Prostate gland (tissue), 2 donors: ENCODE data around the gene PCNX1. TPM values are rescaled to one million over a fixed set of nuclear protein-coding genes. Genes with fewer than 3 reads are reported as not detected.

Source experiments
- DNase-seq: peaks from one replicate; pipeline ENCODE4 v3.0.0-alpha.2; 2019; ENCODE audit warnings: low spot score
- H3K27ac ChIP-seq, 2 donors: fragments of 200-600 bp; sonication (generic); 2 replicates each; pipeline ENCODE4 v1.5.1; 2017 to 2019
- H3K27me3 ChIP-seq: fragments of 200-600 bp; sonication (generic); replicated peaks from 2 replicates; pipeline ENCODE4 v1.5.1; 2019; ENCODE audit not compliant: insufficient read depth
- H3K36me3 ChIP-seq, 2 donors: fragments of 200-600 bp; sonication (generic); 1 replicate in 1 of 2; 2 replicates in 1 of 2; pipeline versions ENCODE4 v1.5.1 to v1.8.1; 2017 to 2019
- H3K4me1 ChIP-seq: fragments of 200-600 bp; sonication (generic); replicated peaks from 2 replicates; pipeline ENCODE4 v1.5.1; 2019
- H3K4me3 ChIP-seq, 2 donors: fragments of 200-600 bp; sonication (generic); 2 replicates each; pipeline ENCODE4 v1.5.1; 2017 to 2019
- H3K9me3 ChIP-seq: fragments of 200-600 bp; sonication (generic); 2 replicates; pipeline ENCODE4 v1.5.1; 2017
- CTCF ChIP-seq, 4 experiments: fragments of 200-600 bp in 2 of 4; fragments of 450-650 bp in 2 of 4; sonication (generic) in 2 of 4; IDR thresholded peaks; 1 replicate in 3 of 4; 2 replicates in 1 of 4; pipeline ENCODE4 v1.5.1; 2016 to 2019; ENCODE audit warnings: antibody characterized with exemption in 4 of 4, mild to moderate bottlenecking in 2 of 4, moderate library complexity in 2 of 4
- POLR2A ChIP-seq: fragments of 450-650 bp; IDR thresholded peaks from one replicate; pipeline ENCODE4 v1.6.1; 2016; ENCODE audit warnings: antibody characterized with exemption, mild to moderate bottlenecking
- POLR2AphosphoS5 ChIP-seq: sonication (generic); formaldehyde crosslinking; IDR thresholded peaks from one replicate; pipeline ENCODE4 v1.6.1; 2017; ENCODE audit warnings: antibody characterized with exemption
- WGBS: methylation state at CpG from one replicate; pipeline ENCODE4 v1.1.5; 2018; 5-methylcytosine and 5-hydroxymethylcytosine counted together
- intact Hi-C: fragments of 100-400 bp; cut with DNase I; formaldehyde crosslinking; loops from one replicate; pipeline ENCODE4 v1.14.2; 2022
- total RNA-seq, 2 donors: library from RNA; depleted of rRNA; stranded (reverse); fragments of >200 nt; gene quantifications; one replicate each; pipeline ENCODE4 v1.1.0, GENCODE V29; 2016

The PCNX1 gene
- total RNA-seq, 2 donors from 2014 or later, result 24.5 to 66.5 TPM

- no peaks in the 10 kb centered on the region for H3K27me3 ChIP-seq
- no peaks in the 10 kb centered on the region for H3K9me3 ChIP-seq
- intact Hi-C loops, result no loop called here
- H3K27ac ChIP-seq, result no peak overlapping the region
- no peak overlapping the region for H3K4me3 ChIP-seq
- 83% methylated on average over 7 of the region's 7 CpGs for WGBS
- H3K4me1 ChIP-seq, result no peaks in the 10 kb centered on the region
- DNase-seq, result no peak
- H3K36me3 ChIP-seq, result no peaks in the 10 kb centered on the region
- TF ChIP-seq POLR2AphosphoS5 (no peak), CTCF (IDR thresholded peaks at IDR 0.05) (no peak), POLR2A (no peak)
Measured at GRCh38 chr14:70916300-70916699, 9.0 kb downstream of the PCNX1 start.

GRCh38 chr14:70916799-70917198, 9.5 kb downstream of the PCNX1 start:
- no peak for TF ChIP-seq POLR2A
- no peak for TF ChIP-seq CTCF (IDR thresholded peaks at IDR 0.05)
- TF ChIP-seq POLR2AphosphoS5, result no peak
- Histone ChIP-seq H3K36me3 (no peaks in the 10 kb centered on the region), H3K4me1 (no peaks in the 10 kb centered on the region), H3K27ac (no peak overlapping the region), H3K4me3 (no peak overlapping the region), H3K27me3 (no peaks in the 10 kb centered on the region), H3K9me3 (no peaks in the 10 kb centered on the region)
- no peak for DNase-seq
- intact Hi-C loops, result no loop called here
- 92% methylated on average over 4 of the region's 4 CpGs for WGBS

GRCh38 chr14:70917633-70918032, 10.4 kb downstream of the PCNX1 start:
- H3K27me3 ChIP-seq, result no peaks in the 10 kb centered on the region
- H3K4me1 ChIP-seq, result no peaks in the 10 kb centered on the region
- H3K9me3 ChIP-seq, result no peaks in the 10 kb centered on the region
- 96% methylated on average over 1 of the region's 1 CpG for WGBS
- DNase-seq, result no peak
- no peak overlapping the region for H3K4me3 ChIP-seq
- TF ChIP-seq CTCF (IDR thresholded peaks at IDR 0.05) (no peak), POLR2AphosphoS5 (no peak), POLR2A (no peak)
- H3K27ac ChIP-seq, result no peak overlapping the region
- H3K36me3 ChIP-seq, result no peaks in the 10 kb centered on the region
- intact Hi-C loops, result no loop called here

GRCh38 chr14:70919774-70920173, 12.5 kb downstream of the PCNX1 start:
- intact Hi-C loops, result no loop called here
- no peak overlapping the region for H3K27ac ChIP-seq
- no peak for DNase-seq
- H3K27me3 ChIP-seq, result no peaks in the 10 kb centered on the region
- no peaks in the 10 kb centered on the region for H3K4me1 ChIP-seq
- H3K9me3 ChIP-seq, result no peaks in the 10 kb centered on the region
- no peak for TF ChIP-seq POLR2AphosphoS5
- no peak for TF ChIP-seq POLR2A
- no peak for TF ChIP-seq CTCF (IDR thresholded peaks at IDR 0.05)
- WGBS, result 11% methylated on average over 3 of the region's 3 CpGs
- H3K4me3 ChIP-seq, result no peak overlapping the region
- H3K36me3 ChIP-seq, result no peaks in the 10 kb centered on the region

GRCh38 chr14:70920608-70921007, 13.3 kb downstream of the PCNX1 start:
- Histone ChIP-seq H3K9me3 (no peaks in the 10 kb centered on the region), H3K36me3 (no peaks in the 10 kb centered on the region), H3K4me1 (no peaks in the 10 kb centered on the region), H3K4me3 (no peak overlapping the region), H3K27me3 (no peaks in the 10 kb centered on the region), H3K27ac (no peak overlapping the region)
- intact Hi-C loops, result no loop called here
- no peak for TF ChIP-seq POLR2A
- no peak for DNase-seq
- 91% methylated on average over 1 of the region's 1 CpG for WGBS
